GM12892 (cell line): ENCODE measurements around the gene STXBP3.

Experiments
- POLR2A ChIP-seq: IDR thresholded peaks from 2 replicates; pipeline ENCODE4 v1.6.1; 2011; ENCODE audit warnings: low read depth, low read length, control low read depth
- POLR2AphosphoS5 ChIP-seq: IDR thresholded peaks from 2 replicates; pipeline ENCODE4 v1.6.1; 2011; ENCODE audit warnings: low read depth, low read length, control low read depth
- TAF1 ChIP-seq: IDR thresholded peaks from 2 replicates; pipeline ENCODE4 v1.6.1; 2011; ENCODE audit warnings: low read depth, mild to moderate bottlenecking, control low read depth, low read length, borderline replicate concordance

GRCh38 chr1:108811611-108812010 lies 65.1 kb downstream of the STXBP3 start:
- TF ChIP-seq POLR2AphosphoS5 (no peak), TAF1 (no peak), POLR2A (no peak)
